HG02610 (cell line): ENCODE data around the gene TAC4.

Experiments used
- ATAC-seq: cut with Tn5 transposase; IDR thresholded peaks from one replicate; pipeline ENCODE4 v1.9.1; 2021; ENCODE audit warnings: mild to moderate bottlenecking, moderate library complexity; ENCODE audit not compliant: unreplicated experiment

The TAC4 gene

GRCh38 chr17:49873926-49874325, 26.1 kb upstream of the TAC4 start:
- no peak for ATAC-seq

- no peak for ATAC-seq
Measured at GRCh38 chr17:49873466-49873865, 25.6 kb upstream of the TAC4 start.

GRCh38 chr17:49872754-49873377, 25.0 kb upstream of the TAC4 start:
- ATAC-seq: no peak

- ATAC-seq: no peak
Measured at GRCh38 chr17:49871211-49871610, 23.3 kb upstream of the TAC4 start.

GRCh38 chr17:49870298-49870697, 22.4 kb upstream of the TAC4 start:
- no peak for ATAC-seq

GRCh38 chr17:49869038-49869374, 21.1 kb upstream of the TAC4 start:
- no peak for ATAC-seq

GRCh38 chr17:49866882-49867413, 19.1 kb upstream of the TAC4 start:
- ATAC-seq: no peak

- no peak for ATAC-seq
Measured at GRCh38 chr17:49866019-49866380, 18.1 kb upstream of the TAC4 start.

- ATAC-seq: no peak
Measured at GRCh38 chr17:49862781-49863331, 15.0 kb upstream of the TAC4 start.

- ATAC-seq: no peak
Measured at GRCh38 chr17:49861150-49861884, 13.4 kb upstream of the TAC4 start.

- ATAC-seq: no peak
Measured at GRCh38 chr17:49859991-49860953, 12.4 kb upstream of the TAC4 start.

- no peak for ATAC-seq
Measured at GRCh38 chr17:49858796-49859195, 10.9 kb upstream of the TAC4 start.

GRCh38 chr17:49854126-49854525, 6.3 kb upstream of the TAC4 start:
- no peak for ATAC-seq

GRCh38 chr17:49853470-49854015, 5.7 kb upstream of the TAC4 start:
- no peak for ATAC-seq

- no peak for ATAC-seq
Measured at GRCh38 chr17:49851387-49852291, 3.8 kb upstream of the TAC4 start.

GRCh38 chr17:49850772-49851386, 3.0 kb upstream of the TAC4 start:
- no peak for ATAC-seq

- ATAC-seq: no peak
Measured at GRCh38 chr17:49850218-49850610, 2.3 kb upstream of the TAC4 start.

GRCh38 chr17:49848739-49849138, 870 bp upstream of the TAC4 start:
- no peak for ATAC-seq

GRCh38 chr17:49846938-49847712, 744 bp downstream of the TAC4 start:
- no peak for ATAC-seq
